Loucy (cell line): ENCODE data around the gene MYPN.

Source experiments
- H2AFZ ChIP-seq: fragments of 200-600 bp; sonication (generic); 2 replicates; pipeline ENCODE4 v1.6.0; 2016; ENCODE audit warnings: antibody characterized with exemption, mild to moderate bottlenecking, low read length, moderate library complexity
- H3F3A ChIP-seq: fragments of 200-600 bp; 2 replicates; pipeline ENCODE4 v1.6.0; 2016; ENCODE audit warnings: antibody characterized with exemption, low read depth, mild to moderate bottlenecking
- H3K27me3 ChIP-seq: fragments of 200-600 bp; sonication (generic); 2 replicates; pipeline ENCODE4 v1.6.1; 2014; ENCODE audit warnings: low read length, mild to moderate bottlenecking; ENCODE audit not compliant: insufficient read depth, poor library complexity, severe bottlenecking
- H3K36me3 ChIP-seq: fragments of 200-600 bp; sonication (generic); 2 replicates; pipeline ENCODE4 v1.6.1; 2016; ENCODE audit warnings: low read length; ENCODE audit not compliant: insufficient read depth
- H3K4me1 ChIP-seq: fragments of 200-600 bp; sonication (generic); 2 replicates; pipeline ENCODE4 v1.5.1; 2014; ENCODE audit warnings: low read length, mild to moderate bottlenecking; ENCODE audit not compliant: insufficient read depth, poor library complexity, severe bottlenecking
- H3K4me2 ChIP-seq: fragments of 200-600 bp; sonication (generic); 2 replicates; pipeline ENCODE4 v1.6.0; 2014; ENCODE audit warnings: antibody characterized with exemption, low read length, low read depth, mild to moderate bottlenecking; ENCODE audit not compliant: poor library complexity, severe bottlenecking
- H3K4me3 ChIP-seq: fragments of 200-600 bp; sonication (generic); 2 replicates; pipeline ENCODE4 v1.5.1; 2014; ENCODE audit warnings: low read length, mild to moderate bottlenecking, mixed read lengths; ENCODE audit not compliant: poor library complexity, severe bottlenecking
- H3K79me2 ChIP-seq: fragments of 200-600 bp; sonication (generic); 2 replicates; pipeline ENCODE4 v1.6.1; 2014; ENCODE audit warnings: low read length; ENCODE audit not compliant: insufficient read depth
- H3K9ac ChIP-seq: fragments of 200-600 bp; sonication (generic); 2 replicates; pipeline ENCODE4 v1.6.0; 2014; ENCODE audit warnings: mild to moderate bottlenecking, low read depth, low read length, moderate library complexity; ENCODE audit not compliant: poor library complexity, severe bottlenecking
- H3K9me2 ChIP-seq: fragments of 200-600 bp; sonication (generic); replicated peaks from 2 replicates; pipeline ENCODE4 v1.6.1; 2016; ENCODE audit warnings: low read depth, low read length, mixed read lengths
- H3K9me3 ChIP-seq: fragments of 200-600 bp; sonication (generic); 2 replicates; pipeline ENCODE4 v1.6.1; 2014; ENCODE audit warnings: mild to moderate bottlenecking, antibody characterized with exemption, low read length, low read depth; ENCODE audit not compliant: insufficient read depth
- H4K20me1 ChIP-seq: fragments of 200-600 bp; sonication (generic); 2 replicates; pipeline ENCODE4 v1.6.0; 2014; ENCODE audit warnings: antibody characterized with exemption, low read length, mild to moderate bottlenecking; ENCODE audit not compliant: insufficient read depth, poor library complexity, severe bottlenecking
- EZH2phosphoT487 ChIP-seq: fragments of 200-600 bp; IDR thresholded peaks from 2 replicates; pipeline ENCODE4 v1.6.1; 2018; ENCODE audit warnings: antibody characterized with exemption, mild to moderate bottlenecking, moderate library complexity, borderline replicate concordance
- TF ChIP-seq, protein P1 (sequence below): fragments of 200-600 bp; sonication (generic); conservative IDR thresholded peaks from 2 replicates; pipeline ENCODE4 v1.5.1; 2014; ENCODE audit warnings: mild to moderate bottlenecking, antibody characterized with exemption, low read length

MYPN gene

GRCh38 chr10:68135362-68135761 lies 26.1 kb downstream of the MYPN start:
- no peak overlapping the region for H3K9ac ChIP-seq
- H3K9me2 ChIP-seq, result no peaks in the 10 kb centered on the region
- H3K4me3 ChIP-seq, result no peak overlapping the region
- H3K4me2 ChIP-seq, result no peak overlapping the region
- no peaks in the 10 kb centered on the region for H3K27me3 ChIP-seq
- H3K79me2 ChIP-seq, result no peaks in the 10 kb centered on the region
- TF ChIP-seq, protein P1, sequence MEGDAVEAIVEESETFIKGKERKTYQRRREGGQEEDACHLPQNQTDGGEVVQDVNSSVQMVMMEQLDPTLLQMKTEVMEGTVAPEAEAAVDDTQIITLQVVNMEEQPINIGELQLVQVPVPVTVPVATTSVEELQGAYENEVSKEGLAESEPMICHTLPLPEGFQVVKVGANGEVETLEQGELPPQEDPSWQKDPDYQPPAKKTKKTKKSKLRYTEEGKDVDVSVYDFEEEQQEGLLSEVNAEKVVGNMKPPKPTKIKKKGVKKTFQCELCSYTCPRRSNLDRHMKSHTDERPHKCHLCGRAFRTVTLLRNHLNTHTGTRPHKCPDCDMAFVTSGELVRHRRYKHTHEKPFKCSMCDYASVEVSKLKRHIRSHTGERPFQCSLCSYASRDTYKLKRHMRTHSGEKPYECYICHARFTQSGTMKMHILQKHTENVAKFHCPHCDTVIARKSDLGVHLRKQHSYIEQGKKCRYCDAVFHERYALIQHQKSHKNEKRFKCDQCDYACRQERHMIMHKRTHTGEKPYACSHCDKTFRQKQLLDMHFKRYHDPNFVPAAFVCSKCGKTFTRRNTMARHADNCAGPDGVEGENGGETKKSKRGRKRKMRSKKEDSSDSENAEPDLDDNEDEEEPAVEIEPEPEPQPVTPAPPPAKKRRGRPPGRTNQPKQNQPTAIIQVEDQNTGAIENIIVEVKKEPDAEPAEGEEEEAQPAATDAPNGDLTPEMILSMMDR, result no peak
- no peak for TF ChIP-seq EZH2phosphoT487
- no peaks in the 10 kb centered on the region for H4K20me1 ChIP-seq
- no peaks in the 10 kb centered on the region for H3F3A ChIP-seq
- H3K36me3 ChIP-seq, result no peaks in the 10 kb centered on the region
- H2AFZ ChIP-seq, result no peak overlapping the region
- no peaks in the 10 kb centered on the region for H3K4me1 ChIP-seq
- no peaks in the 10 kb centered on the region for H3K9me3 ChIP-seq

DNA sequence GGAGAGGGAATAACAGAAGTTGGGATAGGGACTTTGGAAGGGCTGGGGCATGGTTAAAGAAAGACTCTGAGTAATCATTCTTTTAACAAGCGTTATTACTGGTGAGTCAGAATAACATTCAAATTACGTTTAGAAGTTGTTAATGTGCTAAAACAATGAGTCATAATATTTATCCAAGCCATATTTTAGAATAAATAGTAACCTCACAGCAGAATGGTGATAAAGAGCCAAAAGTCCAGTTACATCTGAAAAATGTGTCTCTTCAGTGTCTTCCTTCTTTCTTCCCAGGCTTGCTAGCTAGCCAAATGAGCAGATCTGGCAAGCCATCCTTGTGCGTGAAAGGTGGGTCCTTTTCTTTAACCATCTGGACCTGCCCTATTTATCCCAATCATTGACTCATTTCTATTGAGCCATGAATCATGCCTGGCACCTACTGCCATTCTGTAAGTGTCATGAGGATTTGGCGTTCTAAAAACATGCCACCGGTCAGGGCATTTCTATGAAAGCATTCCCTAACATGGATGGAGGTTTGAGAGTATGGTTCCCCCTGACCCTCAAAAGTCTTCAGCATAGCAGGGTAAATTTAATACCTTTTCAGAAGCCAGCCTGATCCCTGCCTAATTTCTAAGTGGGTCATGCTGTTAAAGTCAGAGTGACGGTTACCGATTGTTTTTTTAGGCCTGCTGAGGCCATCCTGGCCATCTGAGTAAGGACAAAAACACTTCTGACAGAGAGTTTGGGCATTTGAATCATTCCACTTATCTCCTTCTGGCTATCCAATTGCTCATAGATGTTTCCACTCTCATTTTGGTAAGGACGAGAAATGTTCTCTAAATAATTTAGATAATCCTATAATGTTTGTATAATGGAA lies 26.9 kb downstream of the MYPN start:
- Histone ChIP-seq H3K79me2 (no peaks in the 10 kb centered on the region), H3K4me2 (no peak overlapping the region), H3K4me3 (no peak overlapping the region), H3K36me3 (no peaks in the 10 kb centered on the region), H3K9me3 (no peaks in the 10 kb centered on the region), H3K9me2 (no peaks in the 10 kb centered on the region), H3F3A (no peaks in the 10 kb centered on the region), H3K4me1 (no peaks in the 10 kb centered on the region), H2AFZ (no peak overlapping the region), H3K27me3 (no peaks in the 10 kb centered on the region), H3K9ac (no peak overlapping the region), H4K20me1 (no peaks in the 10 kb centered on the region)
- TF ChIP-seq EZH2phosphoT487, result no peak
- TF ChIP-seq, protein P1, result no peak

- no peak overlapping the region for H3K4me3 ChIP-seq
- TF ChIP-seq, protein P1, result no peak
- TF ChIP-seq EZH2phosphoT487, result no peak
- H3K9me2 ChIP-seq, result no peaks in the 10 kb centered on the region
- H3K9ac ChIP-seq, result no peak overlapping the region
- H3K9me3 ChIP-seq, result no peaks in the 10 kb centered on the region
- no peaks in the 10 kb centered on the region for H3K4me1 ChIP-seq
- no peak overlapping the region for H3K4me2 ChIP-seq
- H3K27me3 ChIP-seq, result no peaks in the 10 kb centered on the region
- no peaks in the 10 kb centered on the region for H3K79me2 ChIP-seq
- H3K36me3 ChIP-seq, result no peaks in the 10 kb centered on the region
- H2AFZ ChIP-seq, result no peak overlapping the region
- no peaks in the 10 kb centered on the region for H4K20me1 ChIP-seq
- no peaks in the 10 kb centered on the region for H3F3A ChIP-seq
These were observed 27.9 kb downstream of the MYPN start for GRCh38 chr10:68137171-68137570.
